AG08396 (cell line): ENCODE data around the gene RHAG.
"Not testable (repeated sequence)": the region's sequence is repeated elsewhere in the genome, so short reads cannot be mapped to it uniquely, and the experiment has no call there.

Experiments used
- DNase-seq: peaks from one replicate; pipeline ENCODE4 v3.0.0; 2012; ENCODE audit warnings: low spot score, mixed read lengths

The RHAG gene

DNA sequence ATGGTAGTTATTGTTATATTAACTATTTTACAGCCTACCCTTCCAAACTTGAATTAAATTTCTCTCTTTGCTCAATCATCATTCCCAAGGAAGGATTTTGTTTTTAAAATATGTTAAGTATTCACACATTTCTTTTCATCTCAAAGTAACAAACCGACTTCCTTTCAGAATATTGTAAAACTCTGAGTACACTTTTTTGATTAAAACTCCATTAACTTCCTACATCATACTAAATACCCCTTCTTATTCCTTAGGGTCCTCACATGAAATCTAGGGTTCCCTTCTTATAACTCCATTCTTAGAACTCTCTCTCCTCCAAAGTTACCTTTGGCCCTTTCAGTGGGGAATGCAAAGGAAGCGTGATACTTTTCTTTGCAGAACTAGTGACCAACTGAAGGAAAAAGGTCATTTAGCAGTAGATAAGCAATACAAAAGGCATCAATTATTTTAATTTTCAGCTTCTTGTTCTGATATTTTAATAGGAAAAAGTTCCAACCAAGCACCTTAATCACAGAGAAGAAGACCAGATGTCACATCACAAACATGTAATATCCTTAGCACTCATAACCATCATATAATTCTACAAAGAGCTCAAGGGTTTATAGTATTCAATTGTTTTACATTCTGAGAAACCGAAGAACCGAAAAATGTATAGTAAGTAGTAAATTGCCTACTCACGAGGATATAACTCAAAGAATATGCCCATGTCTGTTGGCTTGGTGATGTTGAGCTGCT lies 494 bp downstream of the RHAG start:
- no peak for DNase-seq

DNA sequence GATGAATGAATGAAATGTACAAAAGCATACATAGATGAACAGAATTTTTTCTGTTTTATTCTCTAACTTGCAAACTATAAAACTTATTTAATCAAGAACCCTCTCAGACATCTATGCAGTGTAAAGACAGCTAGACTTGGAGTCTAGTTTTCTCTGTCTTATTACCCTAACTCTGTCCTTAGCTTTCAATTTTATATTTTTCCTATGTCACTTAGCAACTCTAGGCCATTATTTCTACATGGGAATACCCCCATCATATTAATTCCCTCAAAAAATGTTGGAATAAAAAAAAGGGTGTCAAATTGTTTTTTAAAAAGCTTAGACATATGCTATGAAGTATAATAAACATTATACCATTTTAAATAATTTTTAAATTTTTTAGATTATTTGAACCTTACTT lies 1.2 kb downstream of the RHAG start:
- DNase-seq: no peak

DNA sequence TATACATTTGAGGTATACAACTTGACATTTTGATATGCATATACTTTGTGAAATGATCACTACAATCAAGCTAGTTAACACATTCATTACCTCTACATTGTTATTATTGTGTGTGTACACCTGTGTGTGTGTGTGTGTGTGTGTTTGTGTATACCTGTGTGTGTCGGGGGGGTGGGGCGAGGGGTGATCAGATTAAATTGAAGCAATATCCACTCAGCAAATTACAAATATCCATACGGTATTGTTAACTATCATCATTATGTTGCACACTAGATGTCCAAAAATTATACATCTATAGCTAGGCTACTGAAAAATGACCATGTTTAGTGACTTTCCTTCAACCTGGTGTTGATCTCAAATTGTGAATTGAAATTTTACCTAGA lies 1.8 kb downstream of the RHAG start:
- DNase-seq: no peak

DNA sequence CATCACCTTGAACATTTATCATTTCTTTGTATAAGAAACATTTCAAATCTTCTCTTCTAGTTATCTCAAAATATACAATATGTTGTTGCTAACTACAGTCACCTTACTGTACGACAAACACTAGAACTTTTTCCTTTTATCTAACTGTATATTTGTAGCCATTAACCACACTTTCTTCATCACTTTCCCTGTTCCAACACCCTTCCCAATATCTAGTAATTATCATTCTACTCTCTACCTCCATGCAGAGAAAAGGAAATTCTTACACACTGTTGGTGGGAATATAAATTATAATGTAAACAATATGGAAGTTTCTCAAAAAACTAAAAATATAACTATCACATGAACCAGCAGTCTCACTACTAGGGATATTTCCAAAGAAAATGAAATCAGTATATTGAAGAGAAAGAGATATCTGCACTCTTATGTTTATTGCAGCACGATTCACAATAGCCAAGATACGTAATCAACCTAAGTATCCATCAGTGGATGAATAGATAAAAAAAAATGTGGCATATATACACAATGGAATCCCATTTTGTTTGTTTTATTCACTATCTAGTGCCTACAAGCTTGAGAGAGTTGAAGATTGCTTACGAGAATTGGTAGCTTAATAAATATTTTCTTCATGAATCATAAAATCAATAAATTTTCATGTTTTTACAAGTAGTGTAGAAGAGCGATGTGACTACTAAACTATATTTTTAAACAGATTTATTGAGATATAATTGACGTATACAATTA lies 2.4 kb downstream of the RHAG start:
- no peak for DNase-seq

DNA sequence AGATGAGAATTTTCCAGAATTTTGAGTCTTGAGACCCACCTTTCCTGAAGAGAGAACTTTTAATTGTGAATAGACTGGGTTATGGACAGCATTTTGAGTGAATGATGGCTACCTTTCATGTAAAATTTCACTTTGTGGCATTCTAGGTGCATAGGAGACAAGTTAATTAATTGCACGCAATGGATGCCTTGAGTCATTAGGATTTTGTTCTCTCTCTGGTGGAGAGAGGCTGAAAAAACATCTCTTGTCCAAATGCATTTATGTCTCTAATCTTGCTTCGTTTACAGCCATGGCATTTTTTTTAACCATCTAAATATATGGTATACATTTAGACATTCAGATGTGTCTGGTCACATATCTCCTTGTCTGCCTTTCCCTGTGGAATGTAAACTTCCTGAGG lies 3.1 kb downstream of the RHAG start:
- DNase-seq: no peak

DNA sequence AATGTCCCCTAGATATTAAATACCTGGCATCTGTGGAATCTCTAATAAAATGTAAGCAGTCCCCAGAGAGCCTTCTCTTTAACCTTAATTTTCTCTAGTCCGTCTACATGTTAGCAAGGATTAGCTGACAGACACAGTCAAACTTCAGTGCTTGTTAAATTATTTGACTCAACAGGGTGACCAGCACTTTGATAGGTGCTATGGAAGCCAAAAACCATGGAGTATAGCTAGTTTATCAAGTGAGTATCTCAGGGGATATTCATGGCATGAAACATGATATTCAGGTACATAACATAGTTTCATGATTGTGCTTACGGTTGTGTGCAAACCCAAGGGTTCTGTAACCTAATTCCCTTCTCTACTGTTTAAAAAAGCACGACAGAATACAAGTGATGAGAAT lies 3.9 kb downstream of the RHAG start:
- DNase-seq: no peak

DNA sequence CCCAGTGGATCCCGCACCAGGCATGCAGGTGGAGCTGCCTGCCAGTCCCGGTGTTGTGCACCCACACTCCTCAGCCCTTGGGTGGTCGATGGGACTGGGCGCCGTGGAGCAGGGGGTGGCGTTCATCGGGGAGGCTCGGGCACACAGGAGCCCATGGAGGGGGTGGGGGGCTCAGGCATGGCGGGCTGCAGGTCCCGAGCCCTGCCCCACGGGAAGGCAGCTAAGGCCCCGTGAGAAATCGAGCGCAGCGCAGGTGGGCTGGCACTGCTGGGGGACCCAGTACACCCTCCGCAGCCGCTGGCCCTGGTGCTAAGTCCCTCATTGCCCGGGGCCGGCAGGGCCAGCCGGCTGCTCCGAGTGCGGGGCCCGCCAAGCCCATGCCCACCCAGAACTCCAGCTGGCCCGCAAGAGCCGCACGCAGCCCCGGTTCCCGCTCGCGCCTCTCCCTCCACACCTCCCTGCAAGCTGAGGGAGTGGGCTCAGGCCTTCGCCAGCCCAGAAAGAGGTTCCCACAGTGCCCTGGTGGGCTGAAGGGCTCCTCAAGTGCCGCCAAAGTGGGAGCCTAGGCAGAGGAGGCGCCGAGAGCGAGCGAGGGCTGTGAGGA lies 7.1 kb downstream of the RHAG start:
- DNase-seq: not testable (repeated sequence)

DNA sequence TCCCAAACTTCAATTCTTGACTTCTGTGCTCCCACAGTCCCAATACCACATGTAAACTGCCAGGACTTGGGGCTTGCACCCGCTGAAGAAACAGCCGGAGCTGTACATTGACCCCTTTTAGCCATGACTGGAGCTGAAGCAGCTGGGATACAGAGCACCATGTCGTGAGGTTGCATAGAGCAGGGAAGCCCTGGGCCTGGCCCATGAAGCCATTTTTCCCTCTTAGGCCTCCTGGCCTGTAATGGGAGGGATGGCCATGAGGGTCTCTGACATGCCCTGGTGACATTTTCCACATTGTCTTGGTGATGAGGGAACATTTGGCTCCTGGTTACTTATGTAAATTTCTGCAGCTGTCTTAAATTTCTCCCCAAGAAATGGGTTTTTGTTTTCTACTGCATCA lies 9.8 kb downstream of the RHAG start:
- DNase-seq: no peak

DNA sequence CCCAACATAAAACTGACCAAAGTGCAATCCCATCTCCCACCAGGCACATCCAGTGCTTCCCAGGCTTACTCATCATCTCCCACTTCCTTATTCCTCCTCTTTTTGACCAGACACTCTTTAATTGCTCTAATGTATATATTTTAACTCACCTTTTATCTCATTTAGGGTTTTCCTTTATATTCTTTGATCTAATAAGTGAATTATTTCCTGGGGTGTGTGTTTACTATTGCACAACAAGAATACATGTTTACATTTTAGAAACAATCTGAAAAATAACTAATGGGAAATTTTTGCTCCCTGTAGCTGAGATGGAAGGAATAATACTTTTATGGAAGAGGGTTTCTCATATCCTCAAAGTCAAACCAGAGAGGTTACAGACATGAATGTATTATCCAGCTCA lies 18.4 kb downstream of the RHAG start:
- DNase-seq: no peak

DNA sequence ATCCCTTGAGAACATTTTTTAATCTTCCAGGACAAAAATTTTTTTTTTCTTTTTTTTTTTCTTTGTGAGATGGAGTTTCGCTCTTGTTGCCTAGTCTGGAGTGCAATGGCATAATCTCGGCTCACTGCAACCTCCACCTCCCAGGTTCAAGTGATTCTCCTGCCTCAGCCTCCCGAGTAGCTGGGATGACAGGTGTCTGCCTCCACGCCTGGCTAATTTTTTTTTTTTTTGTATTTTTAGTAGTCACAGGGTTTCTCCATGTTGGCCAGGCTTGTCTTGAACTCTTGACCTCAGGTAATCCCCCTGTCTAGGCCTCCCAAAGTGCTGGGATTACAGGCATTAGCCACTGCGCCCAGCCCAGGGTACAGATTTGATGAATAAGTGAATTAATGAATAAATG lies 22.5 kb downstream of the RHAG start:
- not testable (repeated sequence) for DNase-seq

DNA sequence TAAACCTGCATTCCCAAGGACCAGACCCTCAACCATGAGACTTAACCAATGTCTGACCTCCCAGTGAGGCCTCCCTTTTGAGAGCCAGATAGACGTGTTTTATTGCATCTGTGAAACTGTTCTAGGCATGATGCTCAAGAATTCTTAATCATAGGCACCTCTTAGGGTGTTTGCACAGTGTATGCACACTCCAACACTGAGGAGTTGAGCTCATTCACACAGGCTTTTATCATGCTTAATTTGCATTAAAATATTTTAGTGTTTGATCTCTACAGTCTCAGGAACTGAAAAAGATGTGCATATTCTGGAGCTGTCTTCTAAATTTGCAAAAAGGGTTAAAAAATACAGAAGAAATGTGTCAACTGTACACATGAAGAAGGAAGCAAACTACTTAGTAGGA lies 27.4 kb downstream of the RHAG start:
- DNase-seq: no peak

DNA sequence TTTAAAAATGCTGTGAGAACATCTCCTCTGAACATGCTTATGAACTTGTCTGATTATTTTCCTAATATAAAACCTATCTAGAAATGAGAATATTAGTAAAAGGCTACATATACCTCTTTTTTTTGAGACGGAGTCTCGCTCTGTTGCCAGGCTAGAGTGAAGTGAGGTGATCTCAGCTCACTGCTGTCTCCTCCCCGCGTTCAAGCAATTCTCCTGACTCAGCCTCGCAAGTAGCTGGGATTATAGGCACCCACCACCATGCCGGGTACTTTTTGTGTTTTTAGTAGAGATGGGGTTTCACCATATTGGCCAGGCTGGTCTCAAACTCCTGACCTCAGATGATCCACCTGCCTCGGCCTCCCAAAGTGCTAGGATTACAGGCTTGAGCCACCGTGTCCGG lies 28.4 kb downstream of the RHAG start:
- DNase-seq: not testable (repeated sequence)

DNA sequence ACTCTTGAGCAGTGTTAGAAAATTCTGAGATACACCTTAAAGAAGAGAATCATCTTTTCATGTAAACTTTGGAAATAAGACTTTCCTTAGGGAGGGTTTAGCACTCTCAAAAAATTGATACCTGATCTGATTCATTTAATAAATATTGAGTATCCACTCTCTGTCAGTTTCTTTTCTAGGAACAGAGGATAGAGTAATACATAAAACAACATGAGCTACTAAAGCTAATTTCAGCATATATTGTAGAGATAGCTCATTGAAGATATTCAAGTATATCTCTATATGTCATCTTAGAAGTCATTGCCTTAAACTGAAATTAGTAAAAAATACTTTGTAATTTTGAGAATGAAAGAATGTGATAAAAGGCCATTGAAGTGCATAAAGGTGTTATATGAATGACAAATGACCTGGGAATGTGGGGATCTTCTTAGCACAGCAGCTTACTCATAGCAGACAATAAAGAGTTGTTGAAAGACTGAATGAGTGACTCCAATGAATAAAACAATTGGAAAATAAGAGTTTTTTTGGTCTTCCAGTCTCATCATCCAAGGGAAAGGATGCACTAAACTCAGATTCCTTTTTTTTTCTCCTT lies 29.2 kb downstream of the RHAG start:
- no peak for DNase-seq

DNA sequence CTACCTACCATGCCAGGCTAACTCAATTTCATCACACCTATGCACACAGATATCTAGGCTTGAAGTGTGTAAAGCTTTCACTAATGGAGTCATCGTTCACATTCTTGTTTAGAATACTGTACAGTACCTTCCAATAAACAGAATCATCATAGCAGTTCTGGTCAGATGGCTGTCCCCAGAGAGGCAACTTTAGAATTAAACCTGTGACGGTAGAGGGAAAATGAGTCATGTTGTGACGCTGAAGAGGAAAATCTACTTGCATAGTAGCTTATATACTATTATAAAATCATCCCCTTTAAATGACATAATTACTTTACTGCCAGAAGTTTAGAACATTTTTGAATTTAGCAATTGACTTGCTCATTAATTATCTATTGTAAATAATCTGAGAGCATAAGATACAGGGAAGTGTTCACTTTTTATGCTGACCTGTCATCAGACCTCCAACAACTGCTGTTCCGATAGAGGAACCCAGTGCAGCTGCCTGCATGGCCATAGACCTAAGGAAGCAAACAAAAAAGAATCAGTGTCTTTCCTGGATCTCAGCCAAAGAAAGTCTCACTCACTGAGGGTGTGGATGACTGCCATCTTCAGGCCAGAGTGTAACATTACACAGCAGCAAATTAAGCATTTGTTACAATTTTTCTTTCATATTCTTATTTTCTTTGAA lies 29.8 kb downstream of the RHAG start:
- peak; percentile 70 for DNase-seq

DNA sequence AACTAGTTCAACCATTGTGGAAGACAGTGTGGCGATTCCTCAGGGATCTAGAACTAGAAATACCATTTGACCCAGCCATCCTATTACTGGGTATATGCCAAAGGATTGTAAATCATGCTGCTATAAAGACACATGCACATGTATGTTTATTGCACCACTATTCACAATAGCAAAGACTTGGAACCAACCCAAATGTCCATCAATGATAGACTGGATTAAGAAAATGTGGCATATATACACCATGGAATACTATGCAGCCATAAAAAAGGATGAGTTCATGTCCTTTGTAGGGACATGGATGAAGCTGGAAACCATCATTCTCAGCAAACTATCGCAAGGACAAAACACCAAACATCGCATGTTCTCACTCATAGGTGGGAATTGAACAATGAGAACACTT lies 32.6 kb downstream of the RHAG start:
- DNase-seq: not testable (repeated sequence)

DNA sequence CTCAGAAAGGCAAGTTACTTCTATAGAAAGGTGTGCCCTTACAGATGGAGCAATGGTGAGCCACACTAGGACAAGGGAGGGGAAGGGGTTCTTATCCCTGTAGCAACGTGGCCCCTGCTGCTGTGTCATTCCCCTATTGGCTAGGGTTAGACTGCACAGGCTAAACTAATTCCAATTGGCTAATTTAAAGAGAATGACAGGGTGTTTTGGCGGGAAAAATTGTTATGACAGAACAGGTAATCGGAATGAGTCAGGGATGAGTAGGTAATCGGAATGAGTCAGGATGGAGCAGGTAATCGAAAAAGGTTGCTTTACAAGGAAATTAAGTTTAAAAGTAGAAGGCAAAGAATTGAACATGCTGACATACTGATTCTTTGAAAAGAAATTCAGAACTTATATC lies 49.4 kb downstream of the RHAG start:
- not testable (repeated sequence) for DNase-seq

DNA sequence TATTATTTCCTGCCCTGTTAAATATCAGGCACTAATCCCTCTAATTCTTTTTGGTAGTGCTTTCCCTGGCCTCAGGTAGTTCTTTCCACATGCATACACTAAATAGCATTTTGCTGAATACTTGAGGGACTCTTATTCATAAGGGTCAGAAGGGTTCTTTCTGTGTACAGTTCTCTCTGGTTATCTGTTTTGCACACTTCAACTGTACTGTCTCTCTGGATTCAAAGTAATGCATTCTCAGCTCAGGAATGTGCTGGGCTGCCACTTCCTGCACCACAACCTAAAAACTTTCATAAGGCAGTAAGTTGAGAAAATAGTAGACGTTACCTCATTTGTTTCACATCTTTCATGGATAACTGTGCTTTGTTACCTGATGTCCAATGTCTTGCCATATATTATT lies 54.1 kb downstream of the RHAG start:
- DNase-seq: no peak

DNA sequence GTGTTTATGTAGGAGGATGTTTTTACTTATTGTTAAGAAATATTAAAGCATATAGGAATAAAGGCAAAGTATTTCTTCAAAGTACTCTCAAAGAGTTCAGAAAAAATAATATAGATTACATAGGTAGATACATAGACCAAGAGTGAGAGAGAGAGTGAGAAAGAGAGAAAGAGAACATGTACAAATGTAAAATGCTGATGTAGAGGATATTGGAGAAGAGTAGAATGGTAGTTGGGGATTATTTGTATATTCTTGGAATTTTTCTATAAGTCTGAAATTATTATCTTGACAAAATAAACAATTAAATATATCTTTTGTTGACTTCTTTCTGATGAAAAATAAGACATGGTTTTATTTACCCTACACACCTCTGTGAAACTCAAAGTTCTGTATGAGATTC lies 57.0 kb downstream of the RHAG start:
- DNase-seq: no peak

DNA sequence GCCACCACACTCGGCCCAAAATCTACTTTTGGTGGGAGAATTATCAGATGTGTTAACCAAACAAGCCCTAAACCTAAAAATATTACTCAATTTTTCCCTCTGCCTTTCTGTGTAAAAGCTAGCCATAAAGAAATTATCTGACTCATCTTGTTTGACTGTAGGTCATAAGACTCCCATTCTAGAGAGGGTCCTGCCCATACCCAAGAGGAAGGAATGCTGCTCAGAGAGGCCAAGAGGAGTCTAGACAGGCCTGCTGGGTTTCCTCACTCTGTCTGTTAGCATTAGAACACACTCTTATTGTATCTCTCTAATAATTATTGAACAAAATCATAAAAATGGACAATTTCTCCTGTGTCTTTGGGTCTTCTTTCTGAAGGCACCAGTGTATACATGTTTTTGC lies 60.0 kb downstream of the RHAG start:
- DNase-seq: no peak

DNA sequence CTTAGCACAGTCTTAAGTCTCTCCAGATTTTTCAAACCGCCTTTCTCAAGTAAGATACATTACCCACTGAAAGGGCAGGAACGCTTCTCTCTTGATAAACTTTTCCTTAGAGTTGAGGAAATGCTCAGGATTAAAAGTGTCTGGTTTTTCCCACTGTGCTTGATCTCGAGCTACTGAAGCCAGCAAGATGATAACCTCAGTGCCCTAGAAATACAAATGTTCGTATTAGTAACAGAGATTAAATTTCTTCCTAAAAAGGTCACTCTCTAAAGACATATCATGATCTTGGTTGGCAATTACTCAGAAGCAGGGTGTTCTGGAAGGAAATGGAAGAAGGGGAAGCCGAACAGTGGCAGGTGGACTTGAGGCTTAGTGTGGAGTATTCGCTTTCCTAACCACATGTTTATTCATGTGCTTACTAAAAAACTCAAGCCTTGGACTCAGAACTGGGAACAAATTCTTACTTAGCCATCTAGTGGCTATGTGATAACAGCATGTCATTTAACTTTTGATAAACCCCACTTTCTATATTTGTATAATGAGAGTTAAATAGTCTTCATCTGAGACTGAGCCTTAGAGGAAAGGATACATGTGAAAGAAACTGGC lies 66.1 kb downstream of the RHAG start:
- DNase-seq: no peak

DNA sequence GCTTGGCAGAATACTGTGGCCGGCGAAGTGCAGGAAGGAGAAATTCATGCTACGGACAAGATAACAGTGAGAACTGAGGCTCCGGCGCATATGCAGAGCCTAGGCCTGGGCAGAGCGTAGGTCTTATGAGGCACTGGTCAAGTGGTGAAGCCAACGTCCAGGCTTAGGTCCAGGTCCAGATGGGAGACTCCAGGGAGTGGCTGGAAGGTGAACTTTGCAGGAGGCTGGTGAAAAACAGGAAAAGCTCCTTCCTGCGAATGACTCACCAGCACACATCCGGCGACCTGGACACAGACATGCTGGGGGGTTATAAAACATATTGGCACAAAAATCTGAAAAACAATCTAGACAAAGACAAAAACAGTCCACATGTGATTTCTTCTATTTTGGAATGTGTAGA lies 70.8 kb downstream of the RHAG start:
- DNase-seq: no peak

DNA sequence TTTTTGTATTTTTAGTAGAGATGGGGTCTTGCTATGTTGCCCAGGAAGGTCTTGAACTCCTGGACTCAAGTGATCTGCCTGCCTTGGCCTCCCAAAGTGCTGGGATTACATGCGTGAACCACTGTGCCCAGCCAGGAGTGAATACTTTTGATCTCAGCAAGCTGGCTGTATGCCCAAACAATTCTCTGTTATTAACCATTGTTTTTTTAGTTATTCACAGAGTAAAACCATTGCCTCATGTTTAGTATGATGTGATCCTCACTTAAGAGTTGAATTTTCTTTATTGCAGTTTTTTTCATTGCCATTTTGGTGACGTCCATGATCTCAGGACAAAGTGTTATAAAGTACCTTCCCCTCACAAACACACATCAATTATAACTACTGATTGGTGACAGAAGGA lies 71.4 kb downstream of the RHAG start:
- no peak for DNase-seq
